NCI-H526 treated with DMSO at 0.1 percent for 48 hours (cell line): ENCODE measurements around the gene SMC4.

Experiments
- DNase-seq: peaks from one replicate; lab custom pipeline; 2025; lab: John Stamatoyannopoulos, UW

Gene SMC4

GRCh38 chr3:160477750-160478149 lies 78.3 kb downstream of the SMC4 start:
- DNase-seq, result no peak

GRCh38 chr3:160478338-160478737 lies 78.9 kb downstream of the SMC4 start:
- no peak for DNase-seq

GRCh38 chr3:160479376-160479775 lies 79.9 kb downstream of the SMC4 start:
- no peak for DNase-seq

GRCh38 chr3:160480931-160481330 lies 81.5 kb downstream of the SMC4 start:
- DNase-seq, result no peak

GRCh38 chr3:160481856-160482255 lies 82.4 kb downstream of the SMC4 start:
- DNase-seq, result no peak

- DNase-seq, result no peak
Measured at GRCh38 chr3:160482796-160483195, 83.3 kb downstream of the SMC4 start.
